ENCODE measurements around the gene F10.
"Not testable (repeated sequence)": the region's sequence is repeated elsewhere in the genome, so short reads cannot be mapped to it uniquely, and the experiment has no call there.

Gene F10

GRCh38 chr13:113109151-113110047, 13.2 kb upstream of the F10 start:
- TF ChIP-seq PKNOX1 (IDR thresholded peaks at IDR 0.05) (no peak), FOXK2 (IDR thresholded peaks at IDR 0.05) (no peak)
- DNase-seq (ENCODE audit: extremely low spot score): no peak
- ChIA-PET POLR2A (no interaction called here), CTCF (no interaction called here)

- POLR2A ChIA-PET: no interaction called here
- TF ChIP-seq NFRKB (IDR thresholded peaks at IDR 0.05) (no peak), SUZ12 (IDR thresholded peaks at IDR 0.05) (no peak), FOXA1 (IDR thresholded peaks at IDR 0.05) (no peak), FOXM1 (IDR thresholded peaks at IDR 0.05; ENCODE audit: borderline replicate concordance) (no peak), PKNOX1 (IDR thresholded peaks at IDR 0.05) (no peak), LEF1 (IDR thresholded peaks at IDR 0.05; ENCODE audit: borderline replicate concordance) (no peak), CTBP1 (IDR thresholded peaks at IDR 0.05; ENCODE audit: borderline replicate concordance) (no peak), ELF4 (IDR thresholded peaks at IDR 0.05) (no peak), FOXK2 (IDR thresholded peaks at IDR 0.05) (no peak), HDGF (IDR thresholded peaks at IDR 0.05; ENCODE audit: borderline replicate concordance) (no peak), L3MBTL2 (conservative IDR thresholded peaks at IDR 0.05) (no peak), ARNT (IDR thresholded peaks at IDR 0.05) (no peak), ZNF384 (IDR thresholded peaks at IDR 0.05) (no peak), SP1 (IDR thresholded peaks at IDR 0.05) (no peak), BHLHE40 (IDR thresholded peaks at IDR 0.05; ENCODE audit: borderline replicate concordance) (no peak), TARDBP (IDR thresholded peaks at IDR 0.05) (no peak)
- DNase-seq (ENCODE audit: extremely low spot score): no peak
- CTCF ChIA-PET: no interaction called here
These were observed 12.3 kb upstream of the F10 start for GRCh38 chr13:113110048-113110851.

- ChIA-PET POLR2A (no interaction called here), CTCF (no interaction called here)
- no peak for TF ChIP-seq ELF4 (IDR thresholded peaks at IDR 0.05)
- TF ChIP-seq BHLHE40 (IDR thresholded peaks at IDR 0.05; ENCODE audit: borderline replicate concordance): no peak
- TF ChIP-seq LEF1 (IDR thresholded peaks at IDR 0.05; ENCODE audit: borderline replicate concordance): no peak
- no peak for TF ChIP-seq SUZ12 (IDR thresholded peaks at IDR 0.05)
- TF ChIP-seq TARDBP (IDR thresholded peaks at IDR 0.05): no peak
- TF ChIP-seq ZNF384 (IDR thresholded peaks at IDR 0.05): no peak
- TF ChIP-seq ARNT (IDR thresholded peaks at IDR 0.05): no peak
- no peak for TF ChIP-seq PKNOX1 (IDR thresholded peaks at IDR 0.05)
- TF ChIP-seq CTBP1 (IDR thresholded peaks at IDR 0.05; ENCODE audit: borderline replicate concordance): no peak
- TF ChIP-seq HDGF (IDR thresholded peaks at IDR 0.05; ENCODE audit: borderline replicate concordance): no peak
- no peak for TF ChIP-seq FOXK2 (IDR thresholded peaks at IDR 0.05)
- TF ChIP-seq SP1 (IDR thresholded peaks at IDR 0.05): no peak
- TF ChIP-seq FOXA1 (IDR thresholded peaks at IDR 0.05): no peak
- TF ChIP-seq FOXM1 (IDR thresholded peaks at IDR 0.05; ENCODE audit: borderline replicate concordance): no peak
- no peak for TF ChIP-seq NFRKB (IDR thresholded peaks at IDR 0.05)
- TF ChIP-seq L3MBTL2 (conservative IDR thresholded peaks at IDR 0.05): no peak
- DNase-seq (ENCODE audit: extremely low spot score): no peak
These were observed 11.7 kb upstream of the F10 start for GRCh38 chr13:113110852-113111315.

GRCh38 chr13:113111821-113112220, 10.8 kb upstream of the F10 start:
- DNase-seq (ENCODE audit: extremely low spot score); POLR2A ChIA-PET; CTCF ChIA-PET: not testable (repeated sequence)

GRCh38 chr13:113112475-113112874, 10.1 kb upstream of the F10 start:
- CTCF ChIA-PET, POLR2A ChIA-PET: not testable (repeated sequence)

GRCh38 chr13:113112893-113113845, 9.4 kb upstream of the F10 start:
- DNase-seq (ENCODE audit: extremely low spot score): no peak
- no peak for TF ChIP-seq FOXM1 (IDR thresholded peaks at IDR 0.05; ENCODE audit: borderline replicate concordance)
- no peak for TF ChIP-seq NFRKB (IDR thresholded peaks at IDR 0.05)
- TF ChIP-seq HDGF (IDR thresholded peaks at IDR 0.05; ENCODE audit: borderline replicate concordance): no peak
- no peak for TF ChIP-seq SUZ12 (IDR thresholded peaks at IDR 0.05)
- no peak for TF ChIP-seq CTBP1 (IDR thresholded peaks at IDR 0.05; ENCODE audit: borderline replicate concordance)
- no peak for TF ChIP-seq PKNOX1 (IDR thresholded peaks at IDR 0.05)
- TF ChIP-seq TARDBP (IDR thresholded peaks at IDR 0.05): no peak
- TF ChIP-seq BHLHE40 (IDR thresholded peaks at IDR 0.05; ENCODE audit: borderline replicate concordance): no peak
- no peak for TF ChIP-seq SP1 (IDR thresholded peaks at IDR 0.05)
- TF ChIP-seq ARNT (IDR thresholded peaks at IDR 0.05): no peak
- no peak for TF ChIP-seq FOXA1 (IDR thresholded peaks at IDR 0.05)
- TF ChIP-seq L3MBTL2 (conservative IDR thresholded peaks at IDR 0.05): no peak
- TF ChIP-seq LEF1 (IDR thresholded peaks at IDR 0.05; ENCODE audit: borderline replicate concordance): no peak
- no peak for TF ChIP-seq FOXK2 (IDR thresholded peaks at IDR 0.05)
- TF ChIP-seq ELF4 (IDR thresholded peaks at IDR 0.05): no peak
- TF ChIP-seq ZNF384 (IDR thresholded peaks at IDR 0.05): no peak
- ChIA-PET CTCF (interaction anchor here (0.6 to 1.1 kb wide), 2 partner anchors 10 to 36 kb away, joined by 3 to 4 read pairs; no protein-coding TSS in a partner anchor), POLR2A (no interaction called here)

More at GRCh38 chr13:113112475-113112874, 10.1 kb upstream of the F10 start:
- DNase-seq (ENCODE audit: extremely low spot score): not testable (repeated sequence)

Data from HEK293T (cell line).